HepG2 (cell line): ENCODE measurements around the gene UACA. TPM values are rescaled to one million over a fixed set of nuclear protein-coding genes. Genes with fewer than 3 reads are reported as not detected.

ENCODE experiments used
- ATAC-seq: fragments of 200-7000 bp; cut with Tn5 transposase; 3 replicates; pipeline ENCODE4 v1.9.1; 2020; ENCODE audit warnings: mild to moderate bottlenecking, moderate library complexity
- BruUV-seq: library from RNA; stranded (reverse); fragments of 400-500 nt; replicated peaks from 2 replicates; lab custom pipeline; 2021; lab: Mats Ljungman, UMichigan
- CTCF ChIA-PET: fragments of 300-600 bp; formaldehyde crosslinking; extraction: SDS; loops from one replicate; lab custom pipeline; 2021; ENCODE audit warnings: low total read pairs, inconsistent platforms, low intra/inter-chr PET ratio; lab: Yijun Ruan, JAX
- POLR2A ChIA-PET: fragments of 350-600 bp; sonication (Branson Sonifier 250); formaldehyde crosslinking; loops from one replicate; lab custom pipeline; 2020; ENCODE audit warnings: antibody characterized with exemption, inconsistent platforms; lab: Yijun Ruan, JAX
- DNase-seq: peaks from one replicate; pipeline ENCODE4 v3.0.0-alpha.2; 2015; ENCODE audit warnings: low spot score
- FAIRE-seq: peaks from 3 replicates; lab custom pipeline; 2011; peaks lifted over from hg19 to GRCh38; lab: Jason Lieb, UNC
- H2AFZ ChIP-seq: one replicate; pipeline ENCODE4 v1.6.1; 2011; ENCODE audit warnings: low read length, inconsistent platforms
- H3K27ac ChIP-seq: fragments of 300-600 bp; 3 replicates; pipeline ENCODE4 v1.8.0; 2011; ENCODE audit warnings: mixed run types, mild to moderate bottlenecking, mixed read lengths, low read length, inconsistent platforms; ENCODE audit not compliant: insufficient read depth; ENCODE audit errors: extremely low read length
- H3K27me3 ChIP-seq, 2 experiments: fragments of 200-600 bp in 1 of 2; 2 replicates in 1 of 2; 3 replicates in 1 of 2; pipeline versions ENCODE4 v1.6.0 to v1.8.0; 2011; ENCODE audit warnings: low read length in 2 of 2, mild to moderate bottlenecking in 2 of 2, moderate library complexity in 2 of 2, inconsistent platforms in 1 of 2; ENCODE audit not compliant: insufficient read depth in 2 of 2, control insufficient read depth in 1 of 2
- H3K36me3 ChIP-seq, 2 experiments: fragments of 200-600 bp in 1 of 2; replicated peaks in 1 of 2; 2 replicates in 1 of 2; 3 replicates in 1 of 2; pipeline versions ENCODE4 v1.5.1 to v1.8.0; 2011; ENCODE audit warnings: low read length in 2 of 2, inconsistent platforms in 1 of 2; ENCODE audit not compliant: insufficient read depth in 2 of 2, control insufficient read depth in 1 of 2
- H3K4me1 ChIP-seq: 2 replicates; pipeline ENCODE4 v1.5.1; 2012; ENCODE audit warnings: low read length, inconsistent platforms; ENCODE audit not compliant: insufficient read depth
- H3K4me2 ChIP-seq: 2 replicates; pipeline ENCODE4 v1.6.0; 2011; ENCODE audit warnings: low read depth, low read length, inconsistent platforms
- H3K4me3 ChIP-seq, 3 experiments: fragments of 200-600 bp in 1 of 3; sonication (generic), shearing (Covaris generic) in 1 of 3; replicated peaks in 1 of 3; 2 replicates each; pipeline ENCODE4 v1.5.1; 2011 to 2016; ENCODE audit warnings: low read length in 3 of 3, inconsistent platforms in 2 of 3, low read depth in 2 of 3, mild to moderate bottlenecking in 2 of 3, control low read depth in 1 of 3, mixed read lengths in 1 of 3; ENCODE audit not compliant: insufficient read depth in 1 of 3
- H3K79me2 ChIP-seq: one replicate; pipeline ENCODE4 v1.6.1; 2011; ENCODE audit warnings: low read length, inconsistent platforms; ENCODE audit not compliant: insufficient read depth
- H3K9ac ChIP-seq: 2 replicates; pipeline ENCODE4 v1.6.0; 2011; ENCODE audit warnings: mild to moderate bottlenecking, low read depth, low read length, inconsistent platforms; ENCODE audit not compliant: insufficient read depth
- H3K9me3 ChIP-seq: 2 replicates; pipeline ENCODE4 v1.5.1; 2012; ENCODE audit warnings: mild to moderate bottlenecking, low read length
- H4K20me1 ChIP-seq: 2 replicates; pipeline ENCODE4 v1.6.0; 2011; ENCODE audit warnings: inconsistent platforms, mild to moderate bottlenecking, low read length, moderate library complexity; ENCODE audit not compliant: insufficient read depth
- CBX5 ChIP-seq: sonication (generic); formaldehyde crosslinking; IDR thresholded peaks from 2 replicates; pipeline ENCODE4 v1.4.0; 2020; ENCODE audit warnings: missing genetic modification reagents, borderline replicate concordance
- ELF4 ChIP-seq: sonication (generic); formaldehyde crosslinking; IDR thresholded peaks from 2 replicates; pipeline ENCODE4 v1.5.0; 2020; ENCODE audit warnings: missing genetic modification reagents, mild to moderate bottlenecking, moderate library complexity, borderline replicate concordance
- HMGA1 ChIP-seq: sonication (generic); formaldehyde crosslinking; conservative IDR thresholded peaks from 2 replicates; pipeline ENCODE4 v1.4.0; 2020; ENCODE audit warnings: missing genetic modification reagents
- MAFG ChIP-seq: sonication (generic); formaldehyde crosslinking; IDR thresholded peaks from 2 replicates; pipeline ENCODE4 v1.5.1; 2020; ENCODE audit warnings: mild to moderate bottlenecking, missing genetic modification reagents
- MTF2 ChIP-seq: sonication (generic); formaldehyde crosslinking; IDR thresholded peaks from 2 replicates; pipeline ENCODE4 v1.5.0; 2020; ENCODE audit warnings: missing genetic modification reagents, borderline replicate concordance
- PTBP1 ChIP-seq: fragments of 200-400 bp; formaldehyde crosslinking; IDR thresholded peaks from 2 replicates; pipeline ENCODE4 v1.6.1; 2018; ENCODE audit warnings: low read length, low read depth; ENCODE audit not compliant: poor library complexity, severe bottlenecking
- SMAD3 ChIP-seq: sonication (generic); formaldehyde crosslinking; IDR thresholded peaks from 2 replicates; pipeline ENCODE4 v1.4.0; 2020; ENCODE audit warnings: missing genetic modification reagents
- XRCC5 ChIP-seq: fragments of 200-400 bp; formaldehyde crosslinking; optimal IDR thresholded peaks from 2 replicates; pipeline ENCODE3; 2017; ENCODE audit warnings: mild to moderate bottlenecking, low read length
- ZBTB4 ChIP-seq: sonication (generic); formaldehyde crosslinking; IDR thresholded peaks from 2 replicates; pipeline ENCODE4 v1.4.0; 2020; ENCODE audit warnings: missing genetic modification reagents, mild to moderate bottlenecking, borderline replicate concordance
- ZIK1 ChIP-seq: sonication (generic); formaldehyde crosslinking; IDR thresholded peaks from 2 replicates; pipeline ENCODE4 v1.5.0; 2020; ENCODE audit warnings: mild to moderate bottlenecking, low read depth, missing genetic modification reagents, borderline replicate concordance
- ZNF160 ChIP-seq: sonication (generic); formaldehyde crosslinking; IDR thresholded peaks from 2 replicates; pipeline ENCODE4 v1.8.0; 2022; ENCODE audit warnings: mild to moderate bottlenecking, inconsistent platforms, missing genetic modification reagents
- ZNF260 ChIP-seq: sonication (generic); formaldehyde crosslinking; IDR thresholded peaks from 2 replicates; pipeline ENCODE4 v1.4.0; 2020; ENCODE audit warnings: missing genetic modification reagents, low read depth, mild to moderate bottlenecking, borderline replicate concordance
- ZNF574 ChIP-seq: sonication (generic); formaldehyde crosslinking; IDR thresholded peaks from 2 replicates; pipeline ENCODE4 v1.4.0; 2020; ENCODE audit warnings: missing genetic modification reagents
- ZNF577 ChIP-seq: sonication (generic); formaldehyde crosslinking; IDR thresholded peaks from 2 replicates; pipeline ENCODE4 v1.4.0; 2020; ENCODE audit warnings: mild to moderate bottlenecking, low read depth, missing genetic modification reagents, borderline replicate concordance
- ZSCAN22 ChIP-seq: sonication (generic); formaldehyde crosslinking; IDR thresholded peaks from 2 replicates; pipeline ENCODE4 v1.4.0; 2020; ENCODE audit warnings: mild to moderate bottlenecking, missing genetic modification reagents
- WGBS: methylation state at CpG from one replicate; pipeline ENCODE4 v1.1.6; 2017; ENCODE audit warnings: low lambda C conversion rate; 5-methylcytosine and 5-hydroxymethylcytosine counted together
- in situ Hi-C: cut with HindIII; loops from 2 replicates; pipeline ENCODE4 v1.10.0; 2017; ENCODE audit warnings: low pct_unique_long_range_greater_than_20kb; ENCODE audit not compliant: extremely low pct_ligation_motif_present
- intact Hi-C: fragments of 100-400 bp; cut with micrococcal nuclease; formaldehyde crosslinking; loops from one replicate; pipeline ENCODE4 v1.10.0; 2022; ENCODE audit not compliant: unreplicated experiment
- polyA plus RNA-seq, 8 experiments: library from polyadenylated mRNA; depleted of rRNA in 3 of 8; stranded (reverse) in 7 of 8; unstranded in 1 of 8; fragments of >200 nt; fragmentation: Illumina TruSeq in 4 of 8; extraction: Trizol in 4 of 8; gene quantifications; 2 replicates each; pipeline versions ENCODE4 v1.2.1 to v1.2.3, GENCODE V29; 2011 to 2016; ENCODE audit warnings: low read depth in 4 of 8, missing spikeins in 1 of 8, mixed read lengths in 1 of 8; ENCODE audit not compliant: insufficient read depth in 1 of 8
- total RNA-seq, 5 experiments: library from RNA; depleted of rRNA; stranded (reverse); fragments of >200 nt; fragmentation: Illumina TruSeq; extraction: Trizol; gene quantifications; 2 replicates each; pipeline ENCODE4 v1.2.3, GENCODE V29; 2016; ENCODE audit warnings: low read depth in 1 of 5

Gene UACA
- total and polyA plus RNA-seq, 2 of the 13 experiments (the other 11 are each of a cell fraction or from before 2014, with no cell fraction given): 17.8 to 39.2 TPM

GRCh38 chr15:70650567-70651302, 112.6 kb downstream of the UACA start (continued):
- TF ChIP-seq ZNF574 (CRISPR knock-in tag): no peak
- no peak for TF ChIP-seq ZIK1 (CRISPR knock-in tag)

DNA sequence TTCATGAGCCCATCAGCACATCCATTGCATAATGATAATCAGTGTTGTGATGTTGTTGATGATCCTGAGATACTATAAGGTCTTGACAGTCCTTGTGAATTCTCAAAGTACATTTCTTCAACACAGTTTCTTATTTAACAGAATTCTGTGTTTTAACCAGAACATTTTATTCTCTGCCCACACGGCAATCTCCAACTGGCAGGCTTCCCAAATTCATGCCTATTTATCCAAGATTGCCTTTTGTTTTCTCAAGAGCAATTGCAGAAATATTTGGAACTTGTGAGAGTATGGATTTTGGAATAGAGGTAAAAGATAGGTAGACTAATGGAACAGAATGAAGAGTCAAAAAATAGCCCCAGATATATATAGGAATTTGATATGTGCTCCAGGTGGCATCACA, 116.0 kb downstream of the UACA start:
- Histone ChIP-seq H3K4me3 (no peak overlapping the region), H3K9me3 (no peaks in the 10 kb centered on the region), H4K20me1 (no peaks in the 10 kb centered on the region), H3K79me2 (no peaks in the 10 kb centered on the region), H2AFZ (no peak overlapping the region), H3K9ac (no peak overlapping the region), H3K36me3 (no peaks in the 10 kb centered on the region), H3K4me2 (no peak overlapping the region), H3K27ac (no peak overlapping the region), H3K4me1 (peaks cover 30% of the 10 kb centered on the region), H3K27me3 (no peaks in the 10 kb centered on the region)
- BruUV-seq: no TSS peak
- in situ Hi-C loops (no loop called here), intact Hi-C loops (no loop called here)
- ChIA-PET CTCF (no interaction called here), POLR2A (no interaction called here)
- DNase-seq: no peak
- WGBS: 20% methylated on average over 1 of the region's 1 CpG
- no peak for ATAC-seq
- no peak for FAIRE-seq
- TF ChIP-seq XRCC5 (no peak), SMAD3 (CRISPR knock-in tag) (no peak), ZNF160 (CRISPR knock-in tag) (no peak), ZNF260 (CRISPR knock-in tag) (no peak), ZBTB4 (CRISPR knock-in tag) (no peak), ZSCAN22 (no peak), MTF2 (CRISPR knock-in tag) (no peak), MAFG (CRISPR knock-in tag) (no peak), CBX5 (CRISPR knock-in tag) (no peak), PTBP1 (no peak), ELF4 (no peak), HMGA1 (no peak), ZNF577 (CRISPR knock-in tag) (no peak)
